HTERT RPE-1 (cell line): ENCODE measurements around the gene OR1J4.
"Not testable (repeated sequence)": the region's sequence is repeated elsewhere in the genome, so short reads cannot be mapped to it uniquely, and the experiment has no call there.

ENCODE experiments used
- in situ Hi-C: fragments of 300-500 bp; cut with MboI; formaldehyde crosslinking; loops from 4 replicates; pipeline ENCODE4 v1.14.3; 2020; ENCODE audit warnings: low sequenced_read_pairs

Gene OR1J4

GRCh38 chr9:122518841-122519240 is at the start of gene OR1J4:
Gene OR1J4 (plus strand): TSS chr9:122519141. CDS start chr9:122519141, 0 bp downstream.
- in situ Hi-C loops: no loop called here

GRCh38 chr9:122474561-122474960 is 44.4 kb upstream of the OR1J4 start:
- in situ Hi-C loops: loop anchor here (25.0 kb wide), 1 partner anchor 338 kb away; the partner anchor contains the start of gene OR1K1

GRCh38 chr9:122475717-122476116 is 43.2 kb upstream of the OR1J4 start:
- in situ Hi-C loops: no loop called here

- in situ Hi-C loops: no loop called here
These were observed 41.6 kb upstream of the OR1J4 start for GRCh38 chr9:122477346-122477745.

- in situ Hi-C loops: no loop called here
These were observed 41.1 kb upstream of the OR1J4 start, which contains the start of gene OR1J1 for GRCh38 chr9:122477826-122478225. Gene OR1J1 (minus strand): TSS chr9:122477926. CDS start chr9:122477926, 0 bp downstream.

GRCh38 chr9:122479062-122479461 is 39.9 kb upstream of the OR1J4 start:
- in situ Hi-C loops: no loop called here

GRCh38 chr9:122498883-122499288 is 20.1 kb upstream of the OR1J4 start:
- in situ Hi-C loops: no loop called here

GRCh38 chr9:122506964-122507363 is 12.0 kb upstream of the OR1J4 start:
- in situ Hi-C loops: no loop called here

- in situ Hi-C loops: no loop called here
These were observed 8.4 kb upstream of the OR1J4 start, which contains the start of gene OR1J2 for GRCh38 chr9:122510502-122510901. Gene OR1J2 (plus strand): TSS chr9:122510802. CDS start chr9:122510802, 0 bp downstream.

- in situ Hi-C loops: no loop called here
These were observed 715 bp upstream of the OR1J4 start for GRCh38 chr9:122518226-122518625.

- in situ Hi-C loops: no loop called here
These were observed 435 bp downstream of the OR1J4 start for GRCh38 chr9:122519376-122519775.

- in situ Hi-C loops: no loop called here
These were observed 7.7 kb downstream of the OR1J4 start for GRCh38 chr9:122526602-122527001.

GRCh38 chr9:122527193-122527592 is 8.3 kb downstream of the OR1J4 start, which contains the start of gene OR1N1:
Gene OR1N1 (minus strand): TSS chr9:122527293. CDS start chr9:122527293, 0 bp downstream.
- in situ Hi-C loops: no loop called here

GRCh38 chr9:122531157-122531556 is 12.2 kb downstream of the OR1J4 start:
- in situ Hi-C loops: not testable (repeated sequence)

GRCh38 chr9:122536134-122536533 is 17.2 kb downstream of the OR1J4 start:
- in situ Hi-C loops: no loop called here

- in situ Hi-C loops: not testable (repeated sequence)
These were observed 18.1 kb downstream of the OR1J4 start for GRCh38 chr9:122537066-122537465.

- in situ Hi-C loops: no loop called here
These were observed 19.8 kb downstream of the OR1J4 start for GRCh38 chr9:122538757-122539156.

- in situ Hi-C loops: no loop called here
These were observed 27.3 kb downstream of the OR1J4 start for GRCh38 chr9:122546196-122546595.

GRCh38 chr9:122551371-122551770 is 32.4 kb downstream of the OR1J4 start:
- in situ Hi-C loops: no loop called here

- in situ Hi-C loops: no loop called here
These were observed 33.9 kb downstream of the OR1J4 start, which contains the start of gene OR1N2 for GRCh38 chr9:122552812-122553211. Gene OR1N2 (plus strand): TSS chr9:122553112. CDS start chr9:122553212, 100 bp downstream.

GRCh38 chr9:122561446-122561845 is 42.5 kb downstream of the OR1J4 start:
- in situ Hi-C loops: no loop called here

GRCh38 chr9:122562134-122562760 is 43.3 kb downstream of the OR1J4 start:
- in situ Hi-C loops: no loop called here

- in situ Hi-C loops: no loop called here
These were observed 49.0 kb downstream of the OR1J4 start for GRCh38 chr9:122567901-122568300.
